GM12878 (cell line): ENCODE measurements around the gene F2. TPM values are rescaled to one million over a fixed set of nuclear protein-coding genes. Genes with fewer than 3 reads are reported as not detected.

Experiments
- ATAC-seq: fragments of 200-7000 bp; cut with Tn5 transposase; 3 replicates; pipeline ENCODE4 v1.9.1; 2020; ENCODE audit warnings: mild to moderate bottlenecking, moderate library complexity
- BruUV-seq: library from RNA; stranded (reverse); fragments of 400-500 nt; replicated peaks from 2 replicates; lab custom pipeline; 2021; lab: Mats Ljungman, UMichigan
- CTCF ChIA-PET: fragments of 300-600 bp; sonication (Branson Sonifier 250); formaldehyde crosslinking; extraction: SDS; loops from one replicate; lab custom pipeline; 2021; ENCODE audit warnings: inconsistent platforms; lab: Yijun Ruan, JAX
- POLR2A ChIA-PET: fragments of 350-600 bp; formaldehyde crosslinking; extraction: SDS; loops from one replicate; lab custom pipeline; 2021; ENCODE audit warnings: inconsistent platforms; lab: Charles Lee
- RAD21 ChIA-PET: fragments of 300-600 bp; sonication (Branson Sonifier 250); formaldehyde crosslinking; loops from one replicate; lab custom pipeline; 2023; ENCODE audit warnings: antibody characterized with exemption; ENCODE audit not compliant: unreplicated experiment; lab: Charles Lee
- SMC1A ChIA-PET: fragments of 300-600 bp; sonication (Branson Sonifier 250); formaldehyde crosslinking; loops from one replicate; lab custom pipeline; 2023; ENCODE audit not compliant: unreplicated experiment, uncharacterized antibody; lab: Charles Lee
- DNase-seq: peaks from one replicate; pipeline ENCODE4 v3.0.0-alpha.2; 2011; ENCODE audit warnings: low read depth, low spot score
- FAIRE-seq: peaks from 3 replicates; lab custom pipeline; 2011; peaks lifted over from hg19 to GRCh38; lab: Jason Lieb, UNC
- H2AFZ ChIP-seq: 2 replicates; pipeline ENCODE4 v1.6.0; 2011; ENCODE audit warnings: low read depth, low read length, control low read depth; ENCODE audit not compliant: control insufficient read depth
- H3K27ac ChIP-seq: 2 replicates; pipeline ENCODE4 v1.5.1; 2011; ENCODE audit warnings: control low read depth; ENCODE audit not compliant: control insufficient read depth, insufficient read depth
- H3K27me3 ChIP-seq, 2 experiments: replicated peaks in 1 of 2; 2 replicates each; pipeline versions ENCODE4 v1.6.0 to v1.6.1; 2011; ENCODE audit warnings: low read length in 1 of 2; ENCODE audit not compliant: control insufficient read depth in 2 of 2, insufficient read depth in 2 of 2
- H3K36me3 ChIP-seq, 2 experiments: 2 replicates each; pipeline ENCODE4 v1.5.1; 2011; ENCODE audit warnings: low read length in 1 of 2; ENCODE audit not compliant: control insufficient read depth in 2 of 2, insufficient read depth in 2 of 2
- H3K4me1 ChIP-seq: 2 replicates; pipeline ENCODE4 v1.6.1; 2011; ENCODE audit warnings: mild to moderate bottlenecking, low read length, moderate library complexity, mixed read lengths; ENCODE audit not compliant: control insufficient read depth, insufficient read depth
- H3K4me2 ChIP-seq: 2 replicates; pipeline ENCODE4 v1.6.0; 2011; ENCODE audit warnings: control low read depth; ENCODE audit not compliant: control insufficient read depth, insufficient read depth
- H3K4me3 ChIP-seq: fragments of 200-600 bp; sonication (generic); 2 replicates; pipeline ENCODE4 v1.5.1; 2016
- H3K79me2 ChIP-seq: 2 replicates; pipeline ENCODE4 v1.6.0; 2011; ENCODE audit warnings: low read length; ENCODE audit not compliant: control insufficient read depth, insufficient read depth
- H3K9ac ChIP-seq: 2 replicates; pipeline ENCODE4 v1.8.0; 2011; ENCODE audit warnings: low read length, control low read depth, mixed read lengths; ENCODE audit not compliant: control insufficient read depth, insufficient read depth
- H3K9me3 ChIP-seq: replicated peaks from 3 replicates; pipeline ENCODE4 v1.5.1; 2011; ENCODE audit warnings: mild to moderate bottlenecking, low read length; ENCODE audit not compliant: control insufficient read depth, insufficient read depth
- H4K20me1 ChIP-seq: 2 replicates; pipeline ENCODE4 v1.6.0; 2011; ENCODE audit not compliant: control insufficient read depth, insufficient read depth
- GABPA ChIP-seq: IDR thresholded peaks from 2 replicates; pipeline ENCODE4 v1.6.1; 2014; ENCODE audit warnings: antibody characterized with exemption, low read depth, mild to moderate bottlenecking, inconsistent platforms
- NR2F1 ChIP-seq: fragments of 450-650 bp; conservative IDR thresholded peaks from 2 replicates; pipeline ENCODE4 v1.6.1; 2017; ENCODE audit warnings: mild to moderate bottlenecking
- RAD21 ChIP-seq: IDR thresholded peaks from 2 replicates; pipeline ENCODE4 v1.6.1; 2011; ENCODE audit warnings: mild to moderate bottlenecking, low read depth, low read length, moderate library complexity; ENCODE audit not compliant: insufficient read depth
- SMARCA5 ChIP-seq: fragments of 450-650 bp; IDR thresholded peaks from 2 replicates; pipeline ENCODE4 v1.6.1; 2017; ENCODE audit warnings: mild to moderate bottlenecking
- SREBF1 ChIP-seq: IDR thresholded peaks from 2 replicates; pipeline ENCODE4 v1.6.1; 2012; ENCODE audit warnings: mild to moderate bottlenecking, low read length
- SUPT20H ChIP-seq: IDR thresholded peaks from 2 replicates; pipeline ENCODE4 v1.6.1; 2011; ENCODE audit warnings: low read depth, mild to moderate bottlenecking, low read length, moderate library complexity, borderline replicate concordance; ENCODE audit not compliant: control insufficient read depth
- YBX1 ChIP-seq: fragments of 450-650 bp; IDR thresholded peaks from 2 replicates; pipeline ENCODE4 v1.6.1; 2016; ENCODE audit warnings: antibody characterized with exemption
- WGBS: methylation state at CpG from one replicate; pipeline ENCODE4 v1.1.6; 2016; ENCODE audit warnings: low lambda C conversion rate; ENCODE audit not compliant: insufficient replicate concordance, insufficient coverage; ENCODE audit errors: missing lambda C conversion rate; 5-methylcytosine and 5-hydroxymethylcytosine counted together
- in situ Hi-C: fragments of 300-500 bp; cut with MboI; formaldehyde crosslinking; loops from 9 replicates; pipeline ENCODE4 v1.14.3; 2018; ENCODE audit warnings: mixed read lengths
- intact Hi-C: fragments of 100-400 bp; cut with micrococcal nuclease; formaldehyde crosslinking; loops from one replicate; pipeline ENCODE4 v1.14.2; 2022; ENCODE audit not compliant: unreplicated experiment
- polyA plus RNA-seq, 11 experiments: library from polyadenylated mRNA; depleted of rRNA in 4 of 11; unstranded in 6 of 11; stranded (reverse) in 5 of 11; fragments of >200 nt; fragmentation: Nextera tagmentation in 4 of 11; fragmentation: Illumina TruSeq in 1 of 11; extraction: Ambion mirVana in 4 of 11; extraction: Trizol in 1 of 11; gene quantifications; 1 replicate in 1 of 11; 2 replicates in 10 of 11; pipeline versions ENCODE4 v1.2.1 to v1.2.3, GENCODE V29; 2011 to 2016; ENCODE audit warnings: inconsistent platforms in 2 of 11, missing spikeins in 2 of 11, low read depth in 1 of 11
- total RNA-seq, 4 experiments: library from RNA; depleted of rRNA in 3 of 4; stranded (reverse); fragments of >200 nt in 3 of 4; fragmentation: Illumina TruSeq in 1 of 4; extraction: Trizol in 1 of 4; gene quantifications; 2 replicates each; pipeline versions ENCODE4 v1.2.1 to v1.2.3, GENCODE V29; 2013 to 2021
- TF ChIP-seq, protein P1 (sequence below): fragments of 450-650 bp; formaldehyde crosslinking; IDR thresholded peaks from 2 replicates; pipeline ENCODE4 v1.4.0; 2022; ENCODE audit warnings: mild to moderate bottlenecking, moderate library complexity
- TF ChIP-seq, protein P2 (sequence below): fragments of 450-650 bp; IDR thresholded peaks from 2 replicates; pipeline ENCODE4 v1.6.1; 2017; ENCODE audit warnings: mild to moderate bottlenecking, moderate library complexity

F2 gene
- total and polyA plus RNA-seq, 10 of the 15 experiments (the other 5 are each of a cell fraction or from before 2014, with no cell fraction given): 0.23 to 0.72 TPM; not detected in 8

DNA sequence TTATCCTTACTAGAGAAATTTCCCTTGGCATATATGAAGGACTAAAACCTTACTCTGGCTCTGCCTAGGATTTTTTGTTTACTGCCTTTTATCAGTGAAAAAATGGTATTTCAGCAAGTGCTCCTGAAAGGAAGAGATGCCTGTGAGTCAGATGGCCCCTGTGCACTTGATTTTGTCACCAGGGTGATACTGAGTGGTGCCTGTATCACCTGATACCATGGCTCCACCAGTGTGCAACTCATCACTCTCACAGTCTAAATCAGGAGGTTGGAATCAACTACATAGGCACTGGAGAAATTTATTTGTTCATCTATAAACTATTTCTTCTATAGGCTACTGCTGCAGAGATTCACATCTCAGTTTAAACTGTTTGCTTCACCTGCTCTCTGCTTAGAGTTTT lies 43.2 kb downstream of the F2 start (continued):
- TF ChIP-seq, protein P1, sequence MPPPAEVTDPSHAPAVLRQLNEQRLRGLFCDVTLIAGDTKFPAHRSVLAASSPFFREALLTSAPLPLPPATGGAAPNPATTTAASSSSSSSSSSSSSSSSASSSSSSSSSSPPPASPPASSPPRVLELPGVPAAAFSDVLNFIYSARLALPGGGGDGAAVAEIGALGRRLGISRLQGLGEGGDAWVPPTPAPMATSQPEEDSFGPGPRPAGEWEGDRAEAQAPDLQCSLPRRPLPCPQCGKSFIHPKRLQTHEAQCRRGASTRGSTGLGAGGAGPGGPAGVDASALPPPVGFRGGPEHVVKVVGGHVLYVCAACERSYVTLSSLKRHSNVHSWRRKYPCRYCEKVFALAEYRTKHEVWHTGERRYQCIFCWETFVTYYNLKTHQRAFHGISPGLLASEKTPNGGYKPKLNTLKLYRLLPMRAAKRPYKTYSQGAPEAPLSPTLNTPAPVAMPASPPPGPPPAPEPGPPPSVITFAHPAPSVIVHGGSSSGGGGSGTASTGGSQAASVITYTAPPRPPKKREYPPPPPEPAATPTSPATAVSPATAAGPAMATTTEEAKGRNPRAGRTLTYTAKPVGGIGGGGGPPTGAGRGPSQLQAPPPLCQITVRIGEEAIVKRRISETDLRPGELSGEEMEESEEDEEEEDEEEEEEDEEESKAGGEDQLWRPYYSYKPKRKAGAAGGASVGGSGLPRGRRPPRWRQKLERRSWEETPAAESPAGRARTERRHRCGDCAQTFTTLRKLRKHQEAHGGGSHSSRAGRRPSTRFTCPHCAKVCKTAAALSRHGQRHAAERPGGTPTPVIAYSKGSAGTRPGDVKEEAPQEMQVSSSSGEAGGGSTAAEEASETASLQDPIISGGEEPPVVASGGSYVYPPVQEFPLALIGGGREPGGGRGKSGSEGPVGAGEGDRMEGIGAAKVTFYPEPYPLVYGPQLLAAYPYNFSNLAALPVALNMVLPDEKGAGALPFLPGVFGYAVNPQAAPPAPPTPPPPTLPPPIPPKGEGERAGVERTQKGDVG (CRISPR knock-in tag): no peak

DNA sequence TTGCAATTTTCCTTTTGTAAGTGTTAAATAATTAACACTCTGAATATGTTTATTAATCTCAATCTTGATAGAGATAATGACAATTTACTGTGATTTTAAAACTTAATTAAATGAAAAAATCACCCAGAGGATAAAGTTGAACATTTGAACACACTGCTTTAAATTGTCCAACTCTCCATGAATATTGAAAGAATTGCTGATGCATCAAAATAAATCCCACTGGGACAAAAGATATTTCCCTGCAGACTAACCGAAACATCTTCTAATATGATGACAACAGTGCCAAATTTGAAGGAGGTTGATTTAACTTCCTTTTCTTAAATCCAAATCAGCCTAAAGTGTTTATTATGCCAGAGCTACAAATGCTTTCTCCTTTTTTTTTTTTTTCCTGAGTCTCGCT lies 47.6 kb downstream of the F2 start:
- no peak overlapping the region for H3K9ac ChIP-seq
- no peak overlapping the region for H2AFZ ChIP-seq
- H3K4me3 ChIP-seq: no peak overlapping the region
- RAD21 ChIA-PET: no interaction called here
- no peaks in the 10 kb centered on the region for H3K27me3 ChIP-seq
- H3K4me2 ChIP-seq: no peak overlapping the region
- no peak for FAIRE-seq
- BruUV-seq: no TSS peak
- H3K36me3 ChIP-seq: peaks cover 6 to 33% of the 10 kb centered on the region in 2 experiments
- in situ Hi-C loops: no loop called here
- TF ChIP-seq, protein P2, sequence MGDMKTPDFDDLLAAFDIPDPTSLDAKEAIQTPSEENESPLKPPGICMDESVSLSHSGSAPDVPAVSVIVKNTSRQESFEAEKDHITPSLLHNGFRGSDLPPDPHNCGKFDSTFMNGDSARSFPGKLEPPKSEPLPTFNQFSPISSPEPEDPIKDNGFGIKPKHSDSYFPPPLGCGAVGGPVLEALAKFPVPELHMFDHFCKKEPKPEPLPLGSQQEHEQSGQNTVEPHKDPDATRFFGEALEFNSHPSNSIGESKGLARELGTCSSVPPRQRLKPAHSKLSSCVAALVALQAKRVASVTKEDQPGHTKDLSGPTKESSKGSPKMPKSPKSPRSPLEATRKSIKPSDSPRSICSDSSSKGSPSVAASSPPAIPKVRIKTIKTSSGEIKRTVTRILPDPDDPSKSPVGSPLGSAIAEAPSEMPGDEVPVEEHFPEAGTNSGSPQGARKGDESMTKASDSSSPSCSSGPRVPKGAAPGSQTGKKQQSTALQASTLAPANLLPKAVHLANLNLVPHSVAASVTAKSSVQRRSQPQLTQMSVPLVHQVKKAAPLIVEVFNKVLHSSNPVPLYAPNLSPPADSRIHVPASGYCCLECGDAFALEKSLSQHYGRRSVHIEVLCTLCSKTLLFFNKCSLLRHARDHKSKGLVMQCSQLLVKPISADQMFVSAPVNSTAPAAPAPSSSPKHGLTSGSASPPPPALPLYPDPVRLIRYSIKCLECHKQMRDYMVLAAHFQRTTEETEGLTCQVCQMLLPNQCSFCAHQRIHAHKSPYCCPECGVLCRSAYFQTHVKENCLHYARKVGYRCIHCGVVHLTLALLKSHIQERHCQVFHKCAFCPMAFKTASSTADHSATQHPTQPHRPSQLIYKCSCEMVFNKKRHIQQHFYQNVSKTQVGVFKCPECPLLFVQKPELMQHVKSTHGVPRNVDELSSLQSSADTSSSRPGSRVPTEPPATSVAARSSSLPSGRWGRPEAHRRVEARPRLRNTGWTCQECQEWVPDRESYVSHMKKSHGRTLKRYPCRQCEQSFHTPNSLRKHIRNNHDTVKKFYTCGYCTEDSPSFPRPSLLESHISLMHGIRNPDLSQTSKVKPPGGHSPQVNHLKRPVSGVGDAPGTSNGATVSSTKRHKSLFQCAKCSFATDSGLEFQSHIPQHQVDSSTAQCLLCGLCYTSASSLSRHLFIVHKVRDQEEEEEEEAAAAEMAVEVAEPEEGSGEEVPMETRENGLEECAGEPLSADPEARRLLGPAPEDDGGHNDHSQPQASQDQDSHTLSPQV: no peak
- TF ChIP-seq SMARCA5: no peak
- no peak for TF ChIP-seq GABPA
- no peak for TF ChIP-seq NR2F1
- no peak for TF ChIP-seq SREBF1
- no peak for TF ChIP-seq RAD21
- TF ChIP-seq SUPT20H: no peak
- TF ChIP-seq YBX1: no peak
- TF ChIP-seq, all 136 proteins: peak for 0
- POLR2A ChIA-PET: no interaction called here
- SMC1A ChIA-PET: no interaction called here
- Histone ChIP-seq H3K9me3 (no peaks in the 10 kb centered on the region), H3K4me1 (no peaks in the 10 kb centered on the region), H3K27ac (no peak overlapping the region), H3K79me2 (no peaks in the 10 kb centered on the region), H4K20me1 (no peaks in the 10 kb centered on the region)
- ATAC-seq (no peak), DNase-seq (no peak)
- intact Hi-C loops: loop anchor here (5.0 kb wide), 1 partner anchor 41 kb away; no protein-coding TSS in a partner anchor
- WGBS: 89% methylated on average over 2 of the region's 2 CpGs
- CTCF ChIA-PET: no interaction called here
